ENCODE results near the gene NDUFA11.

The NDUFA11 gene

DNA sequence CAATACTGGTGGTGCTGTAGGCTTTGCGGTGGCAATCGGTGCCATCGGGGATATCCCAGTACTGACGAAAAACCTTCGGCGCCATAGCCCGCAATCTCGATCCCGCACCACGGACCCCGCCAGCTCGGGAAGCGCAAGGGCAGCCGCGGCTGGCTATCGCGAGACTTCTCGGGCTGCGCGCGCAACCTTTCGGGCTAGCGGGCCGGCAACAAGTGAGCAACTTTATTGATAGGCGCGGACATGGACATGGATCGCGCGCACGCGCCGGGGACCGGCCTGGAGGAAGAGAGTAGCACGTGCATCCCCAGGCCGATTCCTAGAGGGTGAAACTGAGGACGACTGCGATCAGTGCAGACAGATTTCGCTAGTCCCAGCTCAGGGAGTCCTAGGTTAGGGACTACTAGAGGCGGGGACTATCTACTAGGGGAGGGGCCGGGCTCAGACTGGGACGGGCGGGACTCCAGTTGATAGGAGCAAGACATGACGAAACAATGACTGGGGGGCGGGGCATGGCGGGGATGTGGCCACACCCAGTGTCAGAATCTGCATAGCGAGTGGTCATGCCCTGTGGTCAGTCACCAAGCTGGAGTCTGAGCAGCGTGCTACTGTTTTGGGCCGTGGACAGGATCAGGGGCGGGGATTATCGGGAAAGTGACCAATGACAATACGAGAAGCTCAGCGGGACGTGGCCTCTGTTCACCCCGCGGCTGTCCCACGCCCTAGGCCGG, at the start of gene NDUFA11:
TSS of gene NDUFA11 (minus strand) at position 167 of the 728 bp plus-strand sequence. CDS start at position 85, 82 bp downstream.
- DNase-seq (ENCODE audit: extremely low spot score), result peak; percentile 92
- ChIA-PET CTCF (interaction anchor here (0.6 to 1.8 kb wide), 5 partner anchors 12 to 127 kb away, joined by 3 to 8 read pairs (median 3); no protein-coding TSS in a partner anchor), POLR2A (interaction anchor here (0.6 to 2.9 kb wide), 19 partner anchors 11 to 217 kb away, joined by 3 to 32 read pairs (median 4); partner anchors contain the start of genes CAPS, CATSPERD, DUS3L and LONP1)
- TF ChIP-seq, protein P1, sequence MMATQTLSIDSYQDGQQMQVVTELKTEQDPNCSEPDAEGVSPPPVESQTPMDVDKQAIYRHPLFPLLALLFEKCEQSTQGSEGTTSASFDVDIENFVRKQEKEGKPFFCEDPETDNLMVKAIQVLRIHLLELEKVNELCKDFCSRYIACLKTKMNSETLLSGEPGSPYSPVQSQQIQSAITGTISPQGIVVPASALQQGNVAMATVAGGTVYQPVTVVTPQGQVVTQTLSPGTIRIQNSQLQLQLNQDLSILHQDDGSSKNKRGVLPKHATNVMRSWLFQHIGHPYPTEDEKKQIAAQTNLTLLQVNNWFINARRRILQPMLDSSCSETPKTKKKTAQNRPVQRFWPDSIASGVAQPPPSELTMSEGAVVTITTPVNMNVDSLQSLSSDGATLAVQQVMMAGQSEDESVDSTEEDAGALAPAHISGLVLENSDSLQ (IDR thresholded peaks at IDR 0.05), result no peak
- TF ChIP-seq ZNF384 (IDR thresholded peaks at IDR 0.05) (no peak; the same call in 1 of the 2 replicates), LEF1 (IDR thresholded peaks at IDR 0.05; ENCODE audit: borderline replicate concordance) (no peak), FOXM1 (IDR thresholded peaks at IDR 0.05; ENCODE audit: borderline replicate concordance) (no peak), ELF4 (IDR thresholded peaks at IDR 0.05) (peak; percentile 43; the same call in 1 of the 2 replicates), SUZ12 (IDR thresholded peaks at IDR 0.05) (no peak), L3MBTL2 (conservative IDR thresholded peaks at IDR 0.05) (peak; percentile 95), FOXK2 (IDR thresholded peaks at IDR 0.05) (no peak), BHLHE40 (IDR thresholded peaks at IDR 0.05; ENCODE audit: borderline replicate concordance) (no peak), HDGF (IDR thresholded peaks at IDR 0.05; ENCODE audit: borderline replicate concordance) (0 out of 2 replicates have a peak, but pooled peaks have one; percentile 25), CTBP1 (IDR thresholded peaks at IDR 0.05; ENCODE audit: borderline replicate concordance) (no peak), FOXA1 (IDR thresholded peaks at IDR 0.05) (no peak), SP1 (IDR thresholded peaks at IDR 0.05) (peak; percentile 48; the same call in 1 of the 2 replicates), NFRKB (IDR thresholded peaks at IDR 0.05) (no peak), ARNT (IDR thresholded peaks at IDR 0.05) (no peak), TARDBP (IDR thresholded peaks at IDR 0.05) (no peak)

DNA sequence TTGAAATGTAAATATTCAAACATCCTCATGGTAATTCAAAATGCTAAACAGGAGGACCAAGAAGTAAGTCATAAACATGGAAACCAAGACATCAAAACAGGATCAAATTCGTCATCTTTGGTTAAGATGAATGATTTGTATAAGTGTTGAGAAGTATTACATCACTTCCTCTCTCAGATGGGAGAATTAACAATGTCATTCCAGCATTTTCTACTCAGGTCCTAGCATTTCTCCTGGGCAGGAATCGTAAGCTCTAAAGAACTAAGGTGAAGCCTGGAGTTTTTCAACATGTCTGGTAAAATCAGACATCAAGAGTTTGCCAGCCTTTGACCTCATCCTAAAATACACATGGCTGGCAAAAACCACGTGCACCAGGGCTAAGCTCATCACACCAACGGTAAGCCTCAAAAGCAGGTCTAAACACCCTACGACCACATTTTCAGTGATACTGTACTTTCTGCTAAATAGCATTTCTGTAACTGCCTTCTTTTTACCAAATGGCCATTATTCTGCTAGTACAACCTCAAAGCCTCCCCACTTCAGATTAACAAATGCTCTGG, 49.5 kb upstream of the NDUFA11 start:
- CTCF ChIA-PET, result interaction anchor here (0.9 to 1.0 kb wide), 2 partner anchors 15 to 149 kb away, joined by 3 read pairs; no protein-coding TSS in a partner anchor
- TF ChIP-seq ARNT (IDR thresholded peaks at IDR 0.05), result no peak
- TF ChIP-seq CTBP1 (IDR thresholded peaks at IDR 0.05; ENCODE audit: borderline replicate concordance), result no peak
- TF ChIP-seq SUZ12 (IDR thresholded peaks at IDR 0.05), result no peak
- no peak for TF ChIP-seq LEF1 (IDR thresholded peaks at IDR 0.05; ENCODE audit: borderline replicate concordance)
- no peak for TF ChIP-seq L3MBTL2 (conservative IDR thresholded peaks at IDR 0.05)
- TF ChIP-seq, protein P1 (IDR thresholded peaks at IDR 0.05), result no peak
- TF ChIP-seq ELF4 (IDR thresholded peaks at IDR 0.05), result no peak
- no peak for TF ChIP-seq FOXA1 (IDR thresholded peaks at IDR 0.05)
- POLR2A ChIA-PET, result no interaction called here
- no peak for DNase-seq (ENCODE audit: extremely low spot score)

DNA sequence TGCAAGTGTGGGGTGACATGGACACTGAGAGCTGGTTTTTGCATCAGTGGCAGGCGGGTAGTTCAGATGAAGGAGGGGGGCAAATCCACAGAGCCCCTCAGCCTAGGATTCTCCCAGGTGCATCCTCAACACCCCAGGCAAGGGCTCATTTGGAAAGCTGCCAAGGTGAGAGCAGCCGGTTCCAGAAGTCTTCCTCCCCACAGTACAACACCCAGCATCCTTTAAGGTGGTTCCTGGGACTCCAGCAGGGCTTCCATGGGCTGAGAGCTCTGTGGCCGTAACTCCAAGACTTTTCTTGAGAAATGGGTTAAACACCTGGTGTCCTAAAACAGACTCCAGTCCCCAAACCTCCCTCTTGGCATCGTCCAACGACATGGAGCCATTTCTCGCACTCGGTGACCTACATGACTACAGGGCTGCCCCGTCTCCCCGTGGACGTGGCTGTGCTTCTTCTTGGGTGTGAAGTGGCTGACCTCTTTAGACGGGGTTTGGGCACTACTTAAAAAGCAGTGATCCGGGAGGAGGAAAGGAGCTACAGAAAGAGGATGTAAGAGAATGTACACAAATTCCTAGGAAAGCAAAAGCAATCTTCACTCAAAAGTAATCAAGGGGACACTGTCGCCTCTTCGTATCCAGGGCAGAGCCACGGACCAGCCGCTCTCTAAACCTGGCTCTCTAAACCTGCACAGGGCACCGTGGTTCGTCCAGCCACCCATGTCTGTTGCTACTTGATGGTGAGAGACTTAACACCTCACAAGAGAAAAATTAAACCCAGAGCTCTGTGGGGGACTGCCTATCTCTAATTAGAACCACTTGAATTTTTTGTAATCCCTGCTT, 48.8 kb upstream of the NDUFA11 start:
- no peak for DNase-seq (ENCODE audit: extremely low spot score)
- TF ChIP-seq BHLHE40 (IDR thresholded peaks at IDR 0.05; ENCODE audit: borderline replicate concordance) (no peak), FOXM1 (IDR thresholded peaks at IDR 0.05; ENCODE audit: borderline replicate concordance) (no peak), NFRKB (IDR thresholded peaks at IDR 0.05) (no peak), HDGF (IDR thresholded peaks at IDR 0.05; ENCODE audit: borderline replicate concordance) (no peak), FOXK2 (IDR thresholded peaks at IDR 0.05) (no peak), CTBP1 (IDR thresholded peaks at IDR 0.05; ENCODE audit: borderline replicate concordance) (no peak), ELF4 (IDR thresholded peaks at IDR 0.05) (no peak), ZNF384 (IDR thresholded peaks at IDR 0.05) (no peak), FOXA1 (IDR thresholded peaks at IDR 0.05) (no peak), ARNT (IDR thresholded peaks at IDR 0.05) (no peak), SP1 (IDR thresholded peaks at IDR 0.05) (no peak)
- TF ChIP-seq, protein P1 (IDR thresholded peaks at IDR 0.05), result no peak
- POLR2A ChIA-PET, result interaction anchor here (1.1 kb wide), 2 partner anchors 26 to 48 kb away, joined by 3 read pairs; partner anchors contain the start of genes NDUFA11 and RANBP3
- CTCF ChIA-PET, result interaction anchor here (0.9 kb wide), 1 partner anchor 15 kb away, joined by 3 read pairs; no protein-coding TSS in a partner anchor

DNA sequence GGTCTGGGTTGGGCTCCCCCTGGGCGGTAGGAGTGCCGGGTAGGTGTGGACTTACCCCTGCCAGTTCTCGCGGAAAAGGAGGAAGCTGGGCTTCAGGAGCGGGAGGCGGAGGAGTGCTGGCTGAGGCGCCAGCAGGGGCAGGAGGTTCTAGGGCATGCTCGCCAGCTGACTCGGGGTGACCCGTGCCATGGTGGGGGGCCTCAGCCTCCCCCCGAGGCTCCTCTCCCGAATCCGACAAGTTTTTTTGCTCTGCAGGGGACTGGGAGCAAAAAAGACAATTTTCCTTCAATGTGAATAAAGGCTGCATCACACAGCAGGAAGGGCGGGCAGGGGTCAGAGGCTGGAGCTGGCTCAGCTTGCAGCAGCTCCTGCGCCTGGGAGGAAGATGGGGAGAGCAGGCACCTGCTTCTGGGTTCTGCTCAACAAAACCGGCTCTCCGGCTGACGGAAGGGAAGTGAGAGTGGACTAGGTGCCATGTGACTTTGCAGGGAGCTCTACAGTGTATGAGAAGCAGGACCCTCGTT, 47.8 kb upstream of the NDUFA11 start:
- no peak for DNase-seq (ENCODE audit: extremely low spot score)
- ChIA-PET POLR2A (interaction anchor here (1.1 kb wide), 2 partner anchors 27 to 47 kb away, joined by 3 read pairs; partner anchors contain the start of genes NDUFA11 and RANBP3), CTCF (interaction anchor here (3.1 kb wide), 1 partner anchor 16 kb away, joined by 11 read pairs; no protein-coding TSS in a partner anchor)
- TF ChIP-seq HDGF (IDR thresholded peaks at IDR 0.05; ENCODE audit: borderline replicate concordance), result no peak

DNA sequence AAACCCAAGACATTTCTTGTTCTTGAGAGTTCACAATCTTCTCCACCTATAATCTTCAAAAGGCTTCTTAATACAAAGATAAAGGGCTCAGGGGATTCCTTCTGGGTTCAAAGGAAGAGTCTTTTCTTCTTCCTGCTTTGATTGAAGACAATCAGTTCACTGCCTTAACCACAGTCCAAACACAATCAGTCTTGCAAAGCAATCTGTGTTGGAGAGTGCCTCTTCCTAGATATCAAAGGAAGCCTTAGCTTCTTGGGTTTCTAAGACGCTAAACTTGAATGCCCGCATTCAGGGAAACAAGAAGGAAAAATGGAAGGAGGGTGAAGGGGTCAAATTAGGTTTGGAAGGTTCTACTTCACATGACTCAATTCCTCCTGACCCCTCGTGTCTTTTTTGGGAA, 47.2 kb upstream of the NDUFA11 start:
- TF ChIP-seq ARNT (IDR thresholded peaks at IDR 0.05), result no peak
- TF ChIP-seq FOXK2 (IDR thresholded peaks at IDR 0.05), result no peak
- TF ChIP-seq LEF1 (IDR thresholded peaks at IDR 0.05; ENCODE audit: borderline replicate concordance), result no peak
- TF ChIP-seq, protein P1 (IDR thresholded peaks at IDR 0.05), result no peak
- no peak for TF ChIP-seq NFRKB (IDR thresholded peaks at IDR 0.05)
- no peak for TF ChIP-seq CTBP1 (IDR thresholded peaks at IDR 0.05; ENCODE audit: borderline replicate concordance)
- no peak for TF ChIP-seq HDGF (IDR thresholded peaks at IDR 0.05; ENCODE audit: borderline replicate concordance)
- TF ChIP-seq TARDBP (IDR thresholded peaks at IDR 0.05), result no peak
- TF ChIP-seq FOXA1 (IDR thresholded peaks at IDR 0.05), result no peak
- TF ChIP-seq SP1 (IDR thresholded peaks at IDR 0.05), result no peak
- no peak for TF ChIP-seq L3MBTL2 (conservative IDR thresholded peaks at IDR 0.05)
- TF ChIP-seq SUZ12 (IDR thresholded peaks at IDR 0.05), result no peak
- no peak for DNase-seq (ENCODE audit: extremely low spot score)
- ChIA-PET POLR2A (no interaction called here), CTCF (interaction anchor here (3.1 kb wide), 1 partner anchor 17 kb away, joined by 11 read pairs; no protein-coding TSS in a partner anchor)

Measured in HEK293T (cell line).